GM12801 (cell line): Measurements from ENCODE around the gene C1orf87.

Source experiments
- TF ChIP-seq, protein P1 (sequence below): IDR thresholded peaks from one replicate; pipeline ENCODE4 v1.5.1; 2011; ENCODE audit warnings: control low read depth; ENCODE audit not compliant: insufficient read length; ENCODE audit errors: extremely low read depth

C1orf87 gene

DNA sequence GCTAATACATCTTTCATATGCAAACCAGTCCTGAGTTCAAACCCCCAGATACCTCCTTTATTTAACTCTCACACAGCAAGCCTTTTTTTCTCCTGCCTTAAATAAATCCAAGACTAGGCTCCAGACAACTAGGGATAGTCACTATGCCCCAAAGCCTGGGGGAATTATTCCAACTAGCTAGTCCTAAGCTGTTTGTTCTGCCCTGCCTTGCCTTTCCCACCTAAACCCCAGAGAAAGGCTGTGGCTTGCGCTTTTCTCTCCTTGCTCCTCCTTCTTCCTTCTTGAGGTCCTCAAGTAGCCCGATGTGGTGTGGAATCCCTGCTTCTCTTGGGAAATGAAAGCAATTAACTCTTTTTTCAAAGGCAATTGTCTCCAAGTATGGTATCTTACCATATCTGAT is 31.8 kb downstream of the C1orf87 start:
- TF ChIP-seq, protein P1, sequence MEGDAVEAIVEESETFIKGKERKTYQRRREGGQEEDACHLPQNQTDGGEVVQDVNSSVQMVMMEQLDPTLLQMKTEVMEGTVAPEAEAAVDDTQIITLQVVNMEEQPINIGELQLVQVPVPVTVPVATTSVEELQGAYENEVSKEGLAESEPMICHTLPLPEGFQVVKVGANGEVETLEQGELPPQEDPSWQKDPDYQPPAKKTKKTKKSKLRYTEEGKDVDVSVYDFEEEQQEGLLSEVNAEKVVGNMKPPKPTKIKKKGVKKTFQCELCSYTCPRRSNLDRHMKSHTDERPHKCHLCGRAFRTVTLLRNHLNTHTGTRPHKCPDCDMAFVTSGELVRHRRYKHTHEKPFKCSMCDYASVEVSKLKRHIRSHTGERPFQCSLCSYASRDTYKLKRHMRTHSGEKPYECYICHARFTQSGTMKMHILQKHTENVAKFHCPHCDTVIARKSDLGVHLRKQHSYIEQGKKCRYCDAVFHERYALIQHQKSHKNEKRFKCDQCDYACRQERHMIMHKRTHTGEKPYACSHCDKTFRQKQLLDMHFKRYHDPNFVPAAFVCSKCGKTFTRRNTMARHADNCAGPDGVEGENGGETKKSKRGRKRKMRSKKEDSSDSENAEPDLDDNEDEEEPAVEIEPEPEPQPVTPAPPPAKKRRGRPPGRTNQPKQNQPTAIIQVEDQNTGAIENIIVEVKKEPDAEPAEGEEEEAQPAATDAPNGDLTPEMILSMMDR = no peak

DNA sequence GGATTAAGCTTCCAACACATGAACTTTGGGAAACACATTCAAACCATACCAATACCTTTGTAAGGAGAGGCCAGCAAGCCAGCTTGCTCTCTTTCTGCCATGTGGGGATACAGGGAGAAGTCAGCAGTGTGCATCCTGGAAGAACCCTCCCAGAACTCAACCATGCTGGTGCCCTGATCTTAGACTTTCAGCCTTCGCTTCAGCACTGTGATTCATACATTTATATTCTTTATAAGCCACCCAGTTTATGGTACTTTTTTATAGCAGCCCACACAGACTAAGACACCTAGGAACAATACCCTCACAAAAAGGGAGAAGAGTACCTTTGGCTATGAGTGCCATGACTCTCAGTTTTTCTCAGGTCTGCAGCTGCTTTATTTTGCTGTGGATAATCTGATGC is 35.9 kb downstream of the C1orf87 start:
- TF ChIP-seq, protein P1 = no peak

DNA sequence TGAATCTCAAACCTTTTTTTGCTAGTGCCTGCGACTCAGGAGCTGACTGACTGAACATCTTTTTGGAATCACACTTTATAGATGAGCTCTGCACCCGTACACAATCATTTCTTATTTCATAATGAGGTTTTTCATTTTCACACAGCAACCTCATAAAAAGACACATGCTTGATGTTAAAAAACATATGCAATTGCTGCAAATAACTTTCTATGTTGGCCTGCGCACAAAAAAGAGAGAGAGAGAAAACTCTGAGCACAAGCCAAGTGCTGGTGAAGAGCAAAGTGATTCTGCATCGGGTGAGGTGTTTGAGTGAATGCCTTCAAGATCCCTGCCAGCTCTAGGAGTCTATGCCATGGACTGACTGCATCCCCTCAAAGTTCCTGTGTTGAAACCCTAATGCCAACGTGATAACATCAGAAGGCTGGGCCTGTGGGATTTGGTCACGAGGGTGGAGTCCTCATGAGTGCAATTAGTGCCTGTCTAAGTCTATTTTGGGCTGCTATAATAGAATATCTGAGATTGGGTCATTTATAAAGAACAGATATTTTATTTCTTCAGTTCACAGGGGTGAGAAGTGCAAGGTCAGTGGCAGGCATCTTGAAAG is 36.6 kb downstream of the C1orf87 start:
- TF ChIP-seq, protein P1 = no peak

DNA sequence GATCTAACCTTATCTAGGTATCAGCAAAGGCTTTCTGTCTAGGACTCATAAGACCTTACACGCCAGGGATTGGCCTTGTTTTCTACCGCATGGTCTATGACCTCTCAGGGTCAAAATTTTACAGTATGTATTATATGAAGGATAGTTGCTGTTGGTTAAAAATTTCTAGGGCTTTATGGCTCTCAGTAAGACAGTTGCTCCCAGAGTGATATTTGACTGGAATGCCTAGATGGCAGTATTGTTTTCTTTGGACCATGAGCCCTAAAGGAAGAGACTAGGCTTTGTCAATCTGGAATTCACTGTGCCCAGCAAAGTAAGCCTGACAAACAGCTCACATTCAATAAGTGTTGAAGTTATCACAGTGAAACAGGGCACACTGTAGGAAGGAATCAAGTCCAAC is 37.6 kb downstream of the C1orf87 start:
- TF ChIP-seq, protein P1 = no peak

DNA sequence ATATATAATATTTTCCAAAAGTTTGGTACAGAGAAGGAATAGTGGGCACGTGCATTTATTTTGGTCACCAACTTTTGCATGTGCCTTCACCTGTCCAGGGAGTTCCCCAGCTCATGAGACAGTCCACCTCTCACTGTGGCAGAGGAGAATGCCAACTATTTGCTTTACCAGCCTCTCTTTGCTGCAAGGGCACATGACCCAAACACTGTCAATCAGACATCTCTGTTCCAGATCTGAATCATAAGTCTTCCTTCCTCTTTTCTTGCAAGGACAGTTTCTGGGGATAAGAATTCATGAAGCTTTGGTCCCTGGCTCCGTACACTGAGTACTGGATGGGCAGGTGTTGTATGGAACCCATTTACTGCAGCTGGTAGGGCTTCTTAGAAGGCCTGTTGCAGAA is 38.6 kb downstream of the C1orf87 start:
- TF ChIP-seq, protein P1 = no peak

DNA sequence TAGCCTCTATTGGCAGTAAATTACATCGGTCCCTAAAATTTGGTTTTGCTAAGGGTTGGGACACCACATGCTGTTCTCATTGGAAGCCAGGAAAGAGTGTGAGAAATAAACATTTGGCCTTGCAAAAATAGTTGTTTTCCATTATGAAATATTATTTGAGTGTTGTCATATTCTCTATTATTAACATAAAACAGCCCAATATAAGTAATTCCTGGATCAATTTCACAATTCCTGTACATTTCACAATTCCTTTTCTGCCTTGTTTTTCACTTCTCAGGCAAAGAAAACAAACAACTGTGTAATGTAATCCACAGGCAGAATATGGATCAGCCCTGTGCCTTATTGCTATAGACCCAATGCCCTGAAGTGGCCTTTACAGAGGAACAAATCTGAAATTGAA is 40.5 kb downstream of the C1orf87 start:
- TF ChIP-seq, protein P1 = no peak

DNA sequence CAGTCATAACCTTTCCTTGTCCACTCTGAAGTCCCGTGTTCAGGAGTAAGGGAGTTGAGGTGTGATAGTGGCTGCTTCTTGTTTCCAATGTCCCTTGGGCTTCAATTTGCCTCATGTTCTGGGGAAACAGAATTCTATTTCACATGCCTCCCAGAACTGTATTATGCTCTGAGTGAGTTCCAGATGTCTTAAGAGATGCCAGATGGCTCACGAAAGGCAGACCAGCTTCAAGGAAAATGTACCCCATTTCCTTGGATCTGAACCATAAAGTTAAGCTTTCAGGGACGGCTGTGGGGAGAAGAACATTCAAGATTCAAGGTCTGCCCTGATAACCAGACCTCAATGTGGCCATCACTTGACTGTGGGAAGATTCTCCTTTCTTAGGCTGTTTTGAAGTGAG is 42.4 kb downstream of the C1orf87 start:
- TF ChIP-seq, protein P1 = no peak
